ENCODE measurements around the gene CAV1.

Gene CAV1

DNA sequence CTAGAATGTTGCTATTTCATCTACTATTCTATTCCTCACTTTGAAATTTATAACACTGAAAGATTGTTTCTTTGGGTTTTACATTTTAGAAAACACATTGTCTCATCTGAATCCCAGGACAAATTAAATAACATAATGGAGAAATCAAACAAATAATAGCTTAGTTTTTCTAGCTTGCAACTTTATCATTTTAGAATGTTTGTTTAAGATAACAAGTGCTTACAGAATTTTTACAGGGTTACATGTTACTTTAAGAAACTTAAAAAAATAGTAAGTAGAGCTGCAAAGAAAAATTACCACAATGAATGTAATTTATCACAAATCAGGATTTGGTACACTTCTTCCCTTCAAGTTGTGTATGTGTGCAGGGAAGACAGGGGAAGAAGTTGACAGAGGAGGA lies 14.0 kb upstream of the CAV1 start:
- Histone ChIP-seq H3K36me3 (ENCODE audit: insufficient read depth, low read length) (peaks cover 31% of the 10 kb centered on the region), H3K9me3 (ENCODE audit: low read depth, low read length) (no peaks in the 10 kb centered on the region), H3K4me3 (no peak overlapping the region), H3K27ac (0 out of 2 replicates have a peak overlapping the region, but pooled peaks have one; percentile 15), H3K9ac (ENCODE audit: insufficient read length) (no peak overlapping the region)
- TF ChIP-seq EZH2 (IDR thresholded peaks at IDR 0.05) (no peak), FOXP2 (optimal IDR thresholded peaks at IDR 0.05; ENCODE audit: control extremely low read depth, extremely low read length, insufficient read depth) (no peak), POLR2AphosphoS5 (IDR thresholded peaks at IDR 0.05; ENCODE audit: borderline replicate concordance, low read depth, low read length) (no peak)
- no peak for DNase-seq (ENCODE audit: low read depth, low spot score)

- DNase-seq (ENCODE audit: low read depth, low spot score), result no peak
- TF ChIP-seq POLR2AphosphoS5 (IDR thresholded peaks at IDR 0.05; ENCODE audit: borderline replicate concordance, low read depth, low read length), result no peak
- no peak for TF ChIP-seq EZH2 (IDR thresholded peaks at IDR 0.05)
- TF ChIP-seq FOXP2 (optimal IDR thresholded peaks at IDR 0.05; ENCODE audit: control extremely low read depth, extremely low read length, insufficient read depth), result no peak
- H3K4me3 ChIP-seq, result no peak overlapping the region
- peak overlapping the region; percentile 15 for H3K9ac ChIP-seq (ENCODE audit: insufficient read length)
- no peaks in the 10 kb centered on the region for H3K9me3 ChIP-seq (ENCODE audit: low read depth, low read length)
- peaks cover 20% of the 10 kb centered on the region for H3K36me3 ChIP-seq (ENCODE audit: insufficient read depth, low read length)
- peak overlapping the region; percentile 20; the same call in 1 of the 2 replicates for H3K27ac ChIP-seq
Measured at GRCh38 chr7:116511552-116512519, 13.0 kb upstream of the CAV1 start.

DNA sequence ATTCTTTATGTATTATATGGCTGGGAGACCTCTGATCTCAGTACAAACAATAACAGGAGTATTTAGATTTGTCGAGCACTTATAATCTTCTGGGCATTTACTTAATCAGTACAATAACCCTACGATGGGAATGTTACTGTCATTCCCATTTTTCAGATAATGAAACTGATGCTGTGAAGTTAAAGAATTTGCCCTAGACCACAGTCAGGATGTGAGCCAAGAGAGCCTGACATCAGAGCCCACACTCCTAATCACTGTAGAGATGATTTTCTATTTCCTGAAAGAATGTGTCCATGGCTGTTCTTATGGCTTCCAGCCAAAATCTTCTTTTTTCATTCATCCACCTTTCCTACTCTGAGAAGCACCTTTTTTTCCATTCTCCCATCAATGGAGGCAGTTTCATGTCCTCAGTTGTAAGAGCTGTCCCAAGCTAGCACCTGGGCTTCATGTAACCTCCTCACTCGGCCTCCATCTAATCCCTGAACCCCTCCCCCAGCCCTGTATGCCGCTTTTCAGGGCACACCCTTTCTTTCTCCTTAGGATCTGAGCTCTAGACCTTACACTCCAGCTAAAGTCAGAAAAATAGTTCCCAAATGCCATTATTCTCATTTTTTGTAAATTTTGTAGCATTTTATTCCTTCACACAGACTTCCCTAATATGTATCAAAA lies 12.2 kb upstream of the CAV1 start:
- Histone ChIP-seq H3K36me3 (ENCODE audit: insufficient read depth, low read length) (peaks cover 13% of the 10 kb centered on the region), H3K27ac (peak overlapping the region; percentile 51; the same call in 1 of the 2 replicates), H3K4me3 (no peak overlapping the region), H3K9me3 (ENCODE audit: low read depth, low read length) (no peaks in the 10 kb centered on the region), H3K9ac (ENCODE audit: insufficient read length) (no peak overlapping the region)
- no peak for DNase-seq (ENCODE audit: low read depth, low spot score)
- TF ChIP-seq FOXP2 (optimal IDR thresholded peaks at IDR 0.05; ENCODE audit: control extremely low read depth, extremely low read length, insufficient read depth) (no peak), EZH2 (IDR thresholded peaks at IDR 0.05) (no peak), POLR2AphosphoS5 (IDR thresholded peaks at IDR 0.05; ENCODE audit: borderline replicate concordance, low read depth, low read length) (no peak)

DNA sequence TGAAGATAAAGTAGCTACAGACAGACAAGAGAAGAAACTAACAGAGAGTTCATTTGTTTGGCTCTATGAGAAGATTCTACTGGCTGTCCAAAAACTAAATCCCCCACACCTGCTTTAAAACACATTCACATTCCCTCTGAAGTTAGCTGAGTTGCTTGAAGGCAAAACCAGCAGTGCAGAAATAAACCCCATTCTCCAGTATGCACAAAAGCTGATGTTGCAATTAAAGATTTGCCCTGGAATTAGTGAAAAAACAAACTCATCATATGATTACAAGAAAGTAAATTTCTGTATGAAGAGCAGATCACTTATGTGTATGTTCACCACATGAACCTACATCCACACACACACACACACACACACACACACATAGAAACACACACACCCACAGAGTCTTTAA lies 9.3 kb upstream of the CAV1 start:
- Histone ChIP-seq H3K27ac (peak overlapping the region; percentile 86), H3K4me3 (no peak overlapping the region), H3K36me3 (ENCODE audit: insufficient read depth, low read length) (0 out of 2 replicates have a peak, but pooled peaks cover 2% of the 10 kb centered on the region), H3K9ac (ENCODE audit: insufficient read length) (peak overlapping the region; percentile 28), H3K9me3 (ENCODE audit: low read depth, low read length) (no peaks in the 10 kb centered on the region)
- DNase-seq (ENCODE audit: low read depth, low spot score), result no peak
- TF ChIP-seq FOXP2 (optimal IDR thresholded peaks at IDR 0.05; ENCODE audit: control extremely low read depth, extremely low read length, insufficient read depth) (no peak), EZH2 (IDR thresholded peaks at IDR 0.05) (no peak), POLR2AphosphoS5 (IDR thresholded peaks at IDR 0.05; ENCODE audit: borderline replicate concordance, low read depth, low read length) (no peak)

GRCh38 chr7:116516324-116516723 lies 8.5 kb upstream of the CAV1 start:
- Histone ChIP-seq H3K9me3 (ENCODE audit: low read depth, low read length) (no peaks in the 10 kb centered on the region), H3K9ac (ENCODE audit: insufficient read length) (no peak overlapping the region), H3K36me3 (ENCODE audit: insufficient read depth, low read length) (0 out of 2 replicates have a peak, but pooled peaks cover 2% of the 10 kb centered on the region), H3K4me3 (no peak overlapping the region), H3K27ac (peak overlapping the region; percentile 100; the same call in 1 of the 2 replicates)
- TF ChIP-seq FOXP2 (optimal IDR thresholded peaks at IDR 0.05; ENCODE audit: control extremely low read depth, extremely low read length, insufficient read depth) (no peak), EZH2 (IDR thresholded peaks at IDR 0.05) (no peak), POLR2AphosphoS5 (IDR thresholded peaks at IDR 0.05; ENCODE audit: borderline replicate concordance, low read depth, low read length) (no peak)
- DNase-seq (ENCODE audit: low read depth, low spot score), result no peak

DNA sequence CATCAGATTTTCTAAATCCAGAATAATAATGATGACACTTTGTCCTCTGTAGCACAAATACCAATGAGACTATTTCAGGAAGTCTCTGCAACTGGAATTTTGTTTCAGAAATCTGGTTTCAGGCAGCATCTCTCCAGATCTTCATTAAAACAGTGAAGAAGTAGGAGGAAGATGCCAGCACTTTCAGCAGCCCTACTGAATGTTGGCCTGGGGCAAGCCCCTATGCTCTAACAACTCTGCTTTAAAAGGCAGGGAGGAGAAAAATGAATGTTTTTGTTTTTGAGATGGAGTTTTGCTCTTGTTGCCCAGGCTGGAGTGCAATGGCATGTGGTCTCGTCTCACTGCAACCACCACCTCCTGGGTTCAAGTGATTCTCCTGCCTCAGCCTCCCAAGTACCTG lies 7.2 kb upstream of the CAV1 start:
- no peaks in the 10 kb centered on the region for H3K9me3 ChIP-seq (ENCODE audit: low read depth, low read length)
- peak overlapping the region; percentile 100 for H3K27ac ChIP-seq
- DNase-seq (ENCODE audit: low read depth, low spot score), result no peak
- H3K4me3 ChIP-seq, result 0 out of 2 replicates have a peak overlapping the region, but pooled peaks have one; percentile 1
- TF ChIP-seq FOXP2 (optimal IDR thresholded peaks at IDR 0.05; ENCODE audit: control extremely low read depth, extremely low read length, insufficient read depth), result no peak
- no peak for TF ChIP-seq POLR2AphosphoS5 (IDR thresholded peaks at IDR 0.05; ENCODE audit: borderline replicate concordance, low read depth, low read length)
- no peak for TF ChIP-seq EZH2 (IDR thresholded peaks at IDR 0.05)
- 0 out of 2 replicates have a peak, but pooled peaks cover 2% of the 10 kb centered on the region for H3K36me3 ChIP-seq (ENCODE audit: insufficient read depth, low read length)
- peak overlapping the region; percentile 37 for H3K9ac ChIP-seq (ENCODE audit: insufficient read length)

DNA sequence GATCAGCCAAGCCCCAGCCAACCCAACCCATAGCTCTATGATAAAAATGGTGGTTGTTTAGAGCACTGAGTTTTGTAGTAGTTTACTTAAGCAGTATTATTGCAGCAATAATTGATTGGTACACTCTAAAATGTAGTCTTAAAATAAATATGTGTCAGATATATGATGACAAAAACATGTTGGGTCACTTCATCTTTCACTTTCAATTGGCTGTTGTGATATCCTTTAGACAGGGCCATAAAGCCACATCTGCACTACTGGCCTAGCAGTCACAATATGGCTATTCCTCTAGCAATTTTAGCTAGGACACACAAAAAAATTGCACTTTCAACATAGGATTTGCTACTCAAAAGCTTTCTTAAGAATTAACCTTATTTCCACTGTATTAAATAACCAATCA lies 5.9 kb upstream of the CAV1 start:
- H3K4me3 ChIP-seq, result no peak overlapping the region
- no peak for TF ChIP-seq POLR2AphosphoS5 (IDR thresholded peaks at IDR 0.05; ENCODE audit: borderline replicate concordance, low read depth, low read length)
- no peak for TF ChIP-seq EZH2 (IDR thresholded peaks at IDR 0.05)
- no peak overlapping the region for H3K9ac ChIP-seq (ENCODE audit: insufficient read length)
- DNase-seq (ENCODE audit: low read depth, low spot score), result no peak
- no peaks in the 10 kb centered on the region for H3K9me3 ChIP-seq (ENCODE audit: low read depth, low read length)
- 0 out of 2 replicates have a peak, but pooled peaks cover 2% of the 10 kb centered on the region for H3K36me3 ChIP-seq (ENCODE audit: insufficient read depth, low read length)
- H3K27ac ChIP-seq, result peak overlapping the region; percentile 100

GRCh38 chr7:116521046-116521664 lies 3.7 kb upstream of the CAV1 start:
- Histone ChIP-seq H3K4me3 (no peak overlapping the region), H3K36me3 (ENCODE audit: insufficient read depth, low read length) (peaks cover 3% of the 10 kb centered on the region), H3K27ac (peak overlapping the region; percentile 100), H3K9me3 (ENCODE audit: low read depth, low read length) (no peaks in the 10 kb centered on the region), H3K9ac (ENCODE audit: insufficient read length) (peak overlapping the region; percentile 79)
- DNase-seq (ENCODE audit: low read depth, low spot score), result no peak
- TF ChIP-seq FOXP2 (optimal IDR thresholded peaks at IDR 0.05; ENCODE audit: control extremely low read depth, extremely low read length, insufficient read depth) (no peak), POLR2AphosphoS5 (IDR thresholded peaks at IDR 0.05; ENCODE audit: borderline replicate concordance, low read depth, low read length) (no peak), EZH2 (IDR thresholded peaks at IDR 0.05) (no peak)
